HG03354 (cell line): ENCODE data around the gene NFASC.

Source experiments
- ATAC-seq: cut with Tn5 transposase; IDR thresholded peaks from one replicate; pipeline ENCODE4 v1.9.1; 2021; ENCODE audit warnings: mild to moderate bottlenecking; ENCODE audit not compliant: unreplicated experiment, poor library complexity, severe bottlenecking

Gene NFASC

GRCh38 chr1:204870160-204870912 is at the start of gene NFASC:
TSS of gene NFASC (plus strand) at chr1:204870862. CDS start at chr1:204944316, 73,454 bp downstream.
- ATAC-seq: no peak

GRCh38 chr1:204821476-204821875 is 49.2 kb upstream of the NFASC start:
- ATAC-seq: no peak

- ATAC-seq: no peak
Measured at GRCh38 chr1:204821924-204822323, 48.7 kb upstream of the NFASC start.

DNA sequence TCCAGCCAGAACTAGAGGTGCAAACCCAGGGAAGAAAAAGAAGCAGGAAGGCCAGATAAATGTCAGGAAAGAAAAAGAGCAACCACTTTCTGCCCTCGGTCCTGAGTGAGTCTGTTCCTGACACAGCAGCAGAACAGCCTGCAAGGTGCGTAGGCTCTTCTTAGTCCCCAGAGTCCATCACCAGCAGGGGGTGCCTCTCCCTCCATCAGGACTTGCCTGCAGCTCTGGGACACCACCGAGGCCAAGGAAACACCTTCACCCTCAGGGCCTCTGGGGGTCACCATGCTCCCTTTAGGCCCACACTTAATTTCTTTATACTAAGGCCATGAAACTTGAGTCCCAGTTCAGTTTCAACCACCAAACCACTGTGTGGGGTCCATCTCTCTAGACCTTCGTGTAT is 43.7 kb upstream of the NFASC start:
- ATAC-seq: no peak

DNA sequence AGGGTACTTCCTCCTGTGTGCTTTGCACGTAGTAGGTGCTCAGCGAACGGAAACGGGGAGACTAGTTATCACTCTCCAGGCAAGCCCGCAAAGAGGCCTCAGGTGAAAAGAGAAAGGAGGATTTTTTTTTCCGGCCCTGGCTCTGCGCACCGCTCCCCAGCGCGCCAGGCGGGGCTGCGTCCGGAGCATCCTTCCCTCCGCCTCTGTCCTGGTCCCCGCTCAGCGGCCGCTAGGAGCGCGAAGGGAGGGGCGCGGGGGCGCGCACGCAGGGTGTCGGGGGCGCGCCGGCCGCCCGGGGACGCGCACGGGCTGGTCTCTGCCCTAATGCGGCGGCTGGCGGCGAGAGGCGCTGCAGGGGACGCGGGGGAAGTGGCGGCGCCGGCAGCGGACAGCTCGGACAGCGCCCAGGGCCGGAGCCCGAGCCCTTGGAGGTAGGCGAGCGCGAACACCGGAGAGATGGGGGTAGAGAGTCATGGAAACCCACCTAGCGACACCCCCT is 42.3 kb upstream of the NFASC start:
- no peak for ATAC-seq

DNA sequence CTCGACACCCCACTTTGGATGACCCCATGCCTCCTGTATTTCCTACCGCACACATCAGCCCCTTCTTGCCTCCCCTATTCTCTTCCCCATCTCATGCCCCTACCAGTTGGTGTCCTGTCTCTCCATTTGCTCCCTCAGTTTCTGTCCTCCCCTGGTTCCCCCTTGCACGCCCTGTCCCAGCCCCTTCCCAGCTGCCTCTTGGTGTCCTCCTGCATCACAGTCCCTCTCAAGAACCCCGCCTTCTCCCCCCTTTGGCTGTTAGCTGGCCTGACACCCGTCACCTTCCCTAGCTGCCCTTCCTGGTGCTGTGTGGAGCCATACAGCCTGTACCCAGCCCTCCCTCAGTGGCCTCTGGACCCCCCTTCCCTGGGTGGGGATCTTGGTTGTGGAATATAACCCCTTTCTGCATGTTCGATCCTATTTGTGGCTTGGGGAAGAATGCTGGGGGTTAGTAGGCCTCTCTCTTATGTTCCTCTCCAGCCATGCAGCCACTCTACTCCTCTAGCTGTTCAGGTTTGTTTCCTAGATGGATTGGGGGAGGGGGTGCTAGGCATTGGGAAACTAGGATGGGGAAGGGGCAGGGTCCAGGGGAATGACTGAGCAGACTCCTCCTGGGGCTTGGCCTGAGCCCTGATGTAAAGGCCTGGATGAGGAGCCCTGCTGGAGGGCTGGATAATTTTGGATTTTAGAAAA is 41.4 kb upstream of the NFASC start:
- no peak for ATAC-seq

GRCh38 chr1:204830747-204831146 is 39.9 kb upstream of the NFASC start:
- no peak for ATAC-seq

GRCh38 chr1:204831186-204831585 is 39.5 kb upstream of the NFASC start:
- ATAC-seq: no peak

- ATAC-seq: no peak
Measured at GRCh38 chr1:204834336-204834735, 36.3 kb upstream of the NFASC start.

DNA sequence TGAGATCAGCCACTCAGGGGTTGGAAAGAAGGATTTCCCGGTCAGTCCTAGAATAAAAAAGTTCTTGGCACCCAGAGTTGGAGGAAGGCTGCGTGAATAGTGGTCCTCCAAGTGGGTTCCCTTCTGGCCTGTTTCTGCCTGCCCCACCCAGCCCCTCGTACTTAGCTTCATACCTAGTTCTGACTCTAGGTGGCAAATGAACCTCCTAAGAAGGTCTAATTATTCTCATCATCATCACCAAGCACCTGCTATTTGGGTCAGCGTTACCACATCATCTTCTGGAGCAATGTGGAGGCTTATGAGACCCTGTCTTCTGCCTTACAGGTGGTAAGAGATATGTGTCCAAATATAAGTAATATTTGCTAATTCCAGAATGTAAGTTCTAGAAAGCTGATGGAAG is 35.9 kb upstream of the NFASC start:
- ATAC-seq: no peak

DNA sequence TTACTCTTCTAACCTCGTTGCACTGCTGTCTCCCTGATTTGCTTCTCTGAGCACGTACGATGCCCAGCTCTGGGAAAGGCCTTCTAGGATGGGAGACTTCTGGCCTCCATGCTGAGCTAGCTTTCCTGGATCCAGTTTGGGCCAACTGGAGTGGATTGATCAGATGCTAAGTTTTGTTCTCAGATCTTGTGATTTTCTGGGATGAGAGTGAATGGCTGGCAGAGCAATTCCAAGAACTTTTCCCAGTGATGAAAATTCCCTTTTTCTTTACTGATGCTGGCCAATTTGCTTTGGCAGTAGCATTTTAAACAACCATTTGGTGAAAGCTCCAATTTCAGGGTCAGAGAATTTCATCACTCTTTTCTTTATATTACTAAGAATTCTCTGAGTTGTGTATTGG is 34.9 kb upstream of the NFASC start:
- no peak for ATAC-seq

- no peak for ATAC-seq
Measured at GRCh38 chr1:204836856-204837255, 33.8 kb upstream of the NFASC start.

- no peak for ATAC-seq
Measured at GRCh38 chr1:204837440-204838084, 33.1 kb upstream of the NFASC start.

GRCh38 chr1:204841316-204841715 is 29.3 kb upstream of the NFASC start:
- no peak for ATAC-seq

GRCh38 chr1:204841798-204842197 is 28.9 kb upstream of the NFASC start:
- ATAC-seq: no peak

GRCh38 chr1:204842369-204842768 is 28.3 kb upstream of the NFASC start:
- ATAC-seq: no peak

DNA sequence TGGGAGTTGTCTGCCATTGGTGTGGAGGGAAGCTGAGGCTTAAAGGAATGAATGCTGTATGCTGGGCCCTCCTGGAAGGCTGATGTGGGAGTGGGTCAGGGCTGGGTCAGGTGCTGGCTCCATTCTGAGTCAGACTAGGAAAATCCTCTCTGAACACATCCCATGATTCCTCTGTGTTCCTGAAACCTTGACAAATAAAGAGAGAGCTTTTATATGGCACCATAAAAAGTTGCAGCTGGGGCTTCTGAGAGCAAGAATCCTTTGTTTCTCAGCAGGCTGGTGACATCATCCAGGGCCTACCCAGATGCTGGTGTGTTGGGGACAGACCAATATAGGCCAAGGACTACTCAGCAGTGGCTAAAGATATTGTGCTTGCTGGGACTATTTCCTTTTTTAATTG is 27.8 kb upstream of the NFASC start:
- no peak for ATAC-seq

DNA sequence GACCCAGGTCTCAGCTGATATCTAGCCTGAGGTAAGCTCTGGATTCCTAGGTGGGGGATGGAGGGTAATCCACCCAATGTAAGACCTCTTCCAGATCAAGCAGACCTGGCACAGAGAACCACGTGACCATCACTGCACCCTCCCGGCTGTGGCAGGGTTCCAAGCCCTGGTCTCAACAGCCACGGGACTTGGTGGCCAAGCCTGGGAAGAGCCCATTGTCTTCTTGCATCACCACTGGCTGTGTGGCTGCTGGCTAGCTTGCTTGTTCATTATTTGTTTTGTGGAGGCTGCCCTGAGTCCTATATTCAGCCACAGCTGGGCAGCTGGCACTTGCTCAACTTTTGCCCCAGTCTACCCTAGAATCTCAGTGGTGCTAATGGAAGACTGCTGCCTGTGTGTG is 24.1 kb upstream of the NFASC start:
- no peak for ATAC-seq

GRCh38 chr1:204848579-204848978 is 22.1 kb upstream of the NFASC start:
- ATAC-seq: no peak

- ATAC-seq: no peak
Measured at GRCh38 chr1:204852854-204853253, 17.8 kb upstream of the NFASC start.

DNA sequence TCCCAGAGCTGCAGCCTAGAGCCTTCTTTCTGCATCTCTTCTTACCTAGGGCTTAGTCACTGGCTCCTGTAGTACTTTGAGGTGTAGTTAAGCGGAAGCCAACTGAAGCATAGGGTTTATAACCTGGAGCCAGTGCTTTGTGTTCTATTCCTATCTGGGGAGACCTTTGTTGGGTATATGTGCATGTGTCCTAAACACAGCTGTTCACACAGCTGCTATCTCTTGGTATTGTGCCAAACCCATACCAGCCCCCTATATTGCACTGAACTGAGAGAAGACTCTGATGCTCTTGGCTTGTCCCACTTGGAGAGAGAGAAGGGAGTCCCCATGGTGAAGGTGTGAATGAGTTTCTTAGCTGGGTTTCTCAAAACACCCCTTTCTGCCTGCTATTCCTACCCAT is 17.2 kb upstream of the NFASC start:
- ATAC-seq: no peak
